Measurements from ENCODE around the gene FMN1. TPM values are rescaled to one million over a fixed set of nuclear protein-coding genes. Genes with fewer than 3 reads are reported as not detected.

FMN1 gene
- total RNA-seq (2014; rRNA removed; shearing (Covaris generic)) (2.0 and 2.2 TPM in 2 replicates), polyA plus RNA-seq (2016; fragmentation: Nextera tagmentation; extraction: Ambion mirVana) (0.93 and 1.4 TPM in 2 replicates)

GRCh38 chr15:33194704-33195670 lies at the start of gene FMN1:
TSS of gene FMN1 (minus strand) at chr15:33194714. CDS start at chr15:33154914, 39,800 bp downstream.
- Histone ChIP-seq H4K20me1 (ENCODE audit: insufficient read depth) (no peaks in the 10 kb centered on the region), H2AFZ (peak within 1 kb of the TSS; percentile 96), H3K27me3 (replicated peaks; ENCODE audit: insufficient read depth) (peaks cover 36% of the 10 kb centered on the region), H3K36me3 (ENCODE audit: low read depth) (no peaks in the 10 kb centered on the region), H3K9ac (peak within 1 kb of the TSS; percentile 72), H3K27ac (no peak within 1 kb of the TSS), H3K9me2 (ENCODE audit: insufficient read depth) (no peaks in the 10 kb centered on the region), H3K79me2 (ENCODE audit: insufficient read depth) (no peaks in the 10 kb centered on the region), H3K9me3 (ENCODE audit: low read depth) (no peaks in the 10 kb centered on the region), H3K4me2 (ENCODE audit: unreplicated experiment) (peak within 1 kb of the TSS; percentile 92), H3K4me1 (ENCODE audit: insufficient read depth) (no peaks in the 10 kb centered on the region; the same call in 1 of the 2 replicates), H3F3A (ENCODE audit: insufficient read depth) (no peaks in the 10 kb centered on the region), H3K4me3 (peak within 1 kb of the TSS; percentile 76)
- WGBS, 2 experiments (ENCODE audit: low coverage in 1 of 2, low lambda C conversion rate in 2 of 2, missing lambda C conversion rate in 2 of 2): 9 to 12% methylated on average over 37 to 46 of the region's 46 CpGs
- DNase-seq: peak; percentile 97
- no peak for TF ChIP-seq EZH2 (IDR thresholded peaks at IDR 0.05; ENCODE audit: insufficient read depth, poor library complexity, severe bottlenecking)
- TF ChIP-seq EZH2phosphoT487 (IDR thresholded peaks at IDR 0.05; ENCODE audit: insufficient read depth, low read depth): no peak
- in situ Hi-C loops (cut with MboI): no loop called here

GRCh38 chr15:33243869-33244268 lies 49.4 kb upstream of the FMN1 start:
- TF ChIP-seq EZH2phosphoT487 (IDR thresholded peaks at IDR 0.05; ENCODE audit: insufficient read depth, low read depth): no peak
- no peak for TF ChIP-seq EZH2 (IDR thresholded peaks at IDR 0.05; ENCODE audit: insufficient read depth, poor library complexity, severe bottlenecking)
- 79 to 91% methylated on average over 1 of the region's 1 CpG for WGBS, 2 experiments (ENCODE audit: low coverage in 1 of 2, low lambda C conversion rate in 2 of 2, missing lambda C conversion rate in 2 of 2)
- Histone ChIP-seq H3K27ac (no peak overlapping the region), H2AFZ (no peak overlapping the region), H3K27me3 (replicated peaks; ENCODE audit: insufficient read depth) (no peaks in the 10 kb centered on the region; the same call in 1 of the 2 replicates), H3K4me1 (ENCODE audit: insufficient read depth) (peaks cover 20% of the 10 kb centered on the region), H3K36me3 (ENCODE audit: low read depth) (no peaks in the 10 kb centered on the region), H3K9ac (no peak overlapping the region), H3K79me2 (ENCODE audit: insufficient read depth) (no peaks in the 10 kb centered on the region), H3K4me2 (ENCODE audit: unreplicated experiment) (no peak overlapping the region), H3F3A (ENCODE audit: insufficient read depth) (no peaks in the 10 kb centered on the region), H4K20me1 (ENCODE audit: insufficient read depth) (no peaks in the 10 kb centered on the region), H3K4me3 (no peak overlapping the region), H3K9me2 (ENCODE audit: insufficient read depth) (no peaks in the 10 kb centered on the region), H3K9me3 (ENCODE audit: low read depth) (no peaks in the 10 kb centered on the region)
- peak; percentile 54 for DNase-seq
- in situ Hi-C loops (cut with MboI): loop anchor here (25.0 kb wide), 1 partner anchor 718 kb away; the partner anchor contains the start of gene CHRM5

GRCh38 chr15:33243393-33243792 lies 48.9 kb upstream of the FMN1 start:
- in situ Hi-C loops (cut with MboI): loop anchor here (25.0 kb wide), 1 partner anchor 719 kb away; the partner anchor contains the start of gene CHRM5
- no peaks in the 10 kb centered on the region for H3K9me2 ChIP-seq (ENCODE audit: insufficient read depth)
- no peaks in the 10 kb centered on the region; the same call in 1 of the 2 replicates for H3K27me3 ChIP-seq (replicated peaks; ENCODE audit: insufficient read depth)
- H3K4me3 ChIP-seq: no peak overlapping the region
- no peaks in the 10 kb centered on the region for H3K36me3 ChIP-seq (ENCODE audit: low read depth)
- DNase-seq: peak; percentile 17
- no peak overlapping the region for H2AFZ ChIP-seq
- H3K9ac ChIP-seq: no peak overlapping the region
- H3K4me1 ChIP-seq (ENCODE audit: insufficient read depth): peaks cover 20% of the 10 kb centered on the region
- no peaks in the 10 kb centered on the region for H3F3A ChIP-seq (ENCODE audit: insufficient read depth)
- H3K4me2 ChIP-seq (ENCODE audit: unreplicated experiment): no peak overlapping the region
- H3K27ac ChIP-seq: no peak overlapping the region
- no peaks in the 10 kb centered on the region for H4K20me1 ChIP-seq (ENCODE audit: insufficient read depth)
- H3K9me3 ChIP-seq (ENCODE audit: low read depth): no peaks in the 10 kb centered on the region
- WGBS, 2 experiments (ENCODE audit: low coverage in 1 of 2, low lambda C conversion rate in 2 of 2, missing lambda C conversion rate in 2 of 2): 58% methylated on average over 2 of the region's 2 CpGs
- no peaks in the 10 kb centered on the region for H3K79me2 ChIP-seq (ENCODE audit: insufficient read depth)
- no peak for TF ChIP-seq EZH2phosphoT487 (IDR thresholded peaks at IDR 0.05; ENCODE audit: insufficient read depth, low read depth)
- TF ChIP-seq EZH2 (IDR thresholded peaks at IDR 0.05; ENCODE audit: insufficient read depth, poor library complexity, severe bottlenecking): no peak

GRCh38 chr15:33242669-33243191 lies 48.2 kb upstream of the FMN1 start:
- Histone ChIP-seq H3K4me2 (ENCODE audit: unreplicated experiment) (peak overlapping the region; percentile 39), H3K79me2 (ENCODE audit: insufficient read depth) (no peaks in the 10 kb centered on the region), H2AFZ (no peak overlapping the region), H3K9ac (peak overlapping the region; percentile 33), H4K20me1 (ENCODE audit: insufficient read depth) (no peaks in the 10 kb centered on the region), H3F3A (ENCODE audit: insufficient read depth) (no peaks in the 10 kb centered on the region), H3K36me3 (ENCODE audit: low read depth) (no peaks in the 10 kb centered on the region), H3K27me3 (replicated peaks; ENCODE audit: insufficient read depth) (peaks cover under 1% of the 10 kb centered on the region; the same call in 1 of the 2 replicates), H3K4me1 (ENCODE audit: insufficient read depth) (peaks cover 20% of the 10 kb centered on the region), H3K9me2 (ENCODE audit: insufficient read depth) (no peaks in the 10 kb centered on the region), H3K9me3 (ENCODE audit: low read depth) (no peaks in the 10 kb centered on the region), H3K4me3 (no peak overlapping the region; the same call in 1 of the 2 replicates), H3K27ac (peak overlapping the region; percentile 50)
- WGBS, 2 experiments (ENCODE audit: low coverage in 1 of 2, low lambda C conversion rate in 2 of 2, missing lambda C conversion rate in 2 of 2): 41 to 45% methylated on average over 5 of the region's 5 CpGs
- DNase-seq: peak; percentile 54
- TF ChIP-seq EZH2phosphoT487 (IDR thresholded peaks at IDR 0.05; ENCODE audit: insufficient read depth, low read depth): no peak
- in situ Hi-C loops (cut with MboI): loop anchor here (25.0 kb wide), 1 partner anchor 720 kb away; the partner anchor contains the start of gene CHRM5
